Activated effector memory CD4-positive, alpha-beta T cell treated with anti-CD3 and anti-CD28 coated beads, Interleukin-2, amount 50 U/mL, for 16 hours (primary cell): Measurements from ENCODE around the gene ZEB2.

ENCODE experiments used
- DNase-seq: peaks from one replicate; pipeline ENCODE4 v3.0.0-alpha.2; 2020

The ZEB2 gene

DNA sequence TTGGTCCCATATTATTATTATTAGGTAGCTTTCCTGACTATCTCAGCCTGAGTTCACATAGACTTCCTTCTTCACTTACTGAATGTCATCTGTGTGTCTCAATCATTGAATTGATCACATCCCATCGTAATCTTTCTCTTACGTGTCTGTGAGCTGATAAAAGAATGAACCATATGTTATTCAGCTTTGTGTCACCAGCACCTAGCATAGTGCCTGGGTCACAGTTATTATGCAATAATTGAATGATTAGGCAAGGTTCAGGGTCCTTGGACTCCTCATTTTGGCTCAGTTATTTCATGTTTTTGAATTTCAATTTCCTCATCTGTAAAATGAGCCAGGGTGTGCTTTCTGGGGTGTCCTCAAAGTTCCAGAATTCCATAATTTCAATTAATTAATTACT, 107.2 kb downstream of the ZEB2 start:
- no peak for DNase-seq

DNA sequence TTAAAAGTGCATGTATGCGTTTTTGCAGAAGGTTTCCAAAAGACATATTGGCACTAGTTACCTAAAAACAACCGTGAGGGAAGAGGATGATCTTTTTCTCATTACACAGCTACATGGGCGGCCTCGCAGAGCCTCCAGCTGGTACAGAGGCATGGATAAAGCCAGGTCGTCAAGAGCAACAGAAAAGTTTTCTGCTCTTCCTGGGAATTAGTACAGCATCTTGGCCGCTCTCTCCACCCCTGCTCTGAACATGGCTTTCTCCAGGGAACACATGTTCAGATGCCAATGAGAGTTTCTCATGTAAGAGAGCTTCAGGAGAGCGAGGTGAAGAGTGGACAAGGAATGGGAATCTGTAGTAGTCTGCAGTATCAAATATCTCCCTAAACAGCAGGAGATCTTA, 108.4 kb downstream of the ZEB2 start:
- no peak for DNase-seq

DNA sequence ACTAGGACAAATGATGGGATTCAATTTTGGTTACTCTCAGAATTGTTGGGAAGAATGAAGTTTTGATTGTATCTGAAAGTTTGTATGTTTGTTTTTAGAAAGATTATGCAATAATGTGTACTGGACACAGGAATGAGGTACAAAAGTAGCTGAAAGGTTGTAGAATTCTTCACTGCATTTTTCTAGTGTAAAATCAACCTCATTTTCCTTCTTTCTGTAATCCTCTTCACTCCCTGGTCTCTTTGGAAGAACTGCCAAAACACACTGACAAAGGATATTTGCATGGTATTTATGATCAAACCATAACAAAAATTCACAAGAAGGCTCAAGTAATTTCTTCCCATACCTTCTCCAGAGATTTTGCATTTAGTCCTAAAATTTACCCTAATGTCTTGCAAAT, 110.7 kb downstream of the ZEB2 start:
- no peak for DNase-seq

DNA sequence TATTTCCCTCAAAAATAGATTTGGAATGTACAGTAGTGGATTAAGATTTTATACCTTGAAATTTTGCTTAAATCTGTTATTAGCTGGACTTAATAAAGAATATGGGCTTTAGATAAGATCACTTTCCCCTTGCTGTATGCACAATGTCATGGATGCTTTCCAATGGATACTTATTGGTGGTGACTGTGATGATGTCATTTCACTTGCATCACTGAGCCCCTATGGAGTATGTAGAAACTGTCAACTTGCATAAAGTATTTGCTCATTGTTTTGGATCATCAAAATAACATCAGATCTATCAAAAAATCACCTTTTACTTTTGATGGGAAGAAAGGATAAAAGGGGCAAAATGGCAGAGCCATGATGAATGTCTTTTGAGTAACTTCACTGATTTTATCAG, 112.7 kb downstream of the ZEB2 start:
- DNase-seq = no peak

DNA sequence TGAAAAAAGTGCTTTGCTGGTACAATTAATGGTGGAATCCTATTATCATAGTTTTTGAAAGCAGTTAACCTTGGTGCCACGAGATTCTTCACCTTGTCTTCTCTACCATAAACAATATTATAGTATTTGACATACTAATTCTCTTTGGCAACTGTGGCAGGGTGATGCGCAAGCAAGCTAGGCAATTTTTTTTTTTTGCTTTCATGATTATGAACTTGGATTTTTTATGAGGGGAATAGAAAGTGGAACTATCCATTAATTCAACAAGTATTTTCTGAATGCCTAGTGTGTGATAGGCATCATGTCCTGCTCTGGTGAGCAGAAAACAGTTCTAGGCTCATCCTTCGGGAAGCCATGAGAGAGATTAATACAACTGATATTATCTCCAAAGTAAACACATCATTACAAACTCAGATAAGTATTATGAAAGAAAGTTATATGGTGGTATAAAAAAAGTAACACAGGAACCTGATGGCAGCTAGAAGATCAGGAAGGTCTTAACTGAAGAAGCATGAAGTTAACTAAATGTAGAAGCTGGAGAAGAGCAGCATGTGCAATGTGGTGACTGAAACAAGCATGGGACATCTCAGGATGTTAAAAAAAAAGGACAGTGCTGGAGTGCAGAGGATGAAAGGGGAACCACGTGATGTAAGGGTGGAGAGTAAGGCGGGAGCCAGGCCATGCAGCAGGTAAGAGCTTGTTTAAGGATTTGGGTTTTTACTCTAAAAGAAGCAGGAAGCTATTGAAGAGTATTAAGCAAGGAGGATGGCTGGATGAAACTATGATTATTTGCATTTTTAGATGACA, 113.7 kb downstream of the ZEB2 start:
- DNase-seq = no peak

DNA sequence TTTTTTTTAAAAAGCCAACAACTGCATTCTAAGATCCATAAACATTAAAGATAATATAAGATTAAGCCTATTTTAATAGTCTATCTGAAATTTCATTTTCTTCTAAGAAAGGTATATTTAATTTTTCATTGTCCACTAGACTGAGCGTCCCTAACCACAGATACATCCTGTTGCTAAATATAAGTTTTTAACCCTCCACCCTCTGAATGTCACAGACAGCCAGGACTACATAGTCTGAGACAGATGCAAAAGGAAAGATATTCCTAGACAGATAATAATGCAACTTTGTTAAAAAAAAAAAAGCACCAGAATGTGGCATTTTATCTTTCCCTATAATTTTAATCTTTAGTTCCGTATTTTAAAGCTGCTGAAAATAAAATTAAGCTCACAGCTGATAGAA, 114.6 kb downstream of the ZEB2 start:
- DNase-seq = no peak

DNA sequence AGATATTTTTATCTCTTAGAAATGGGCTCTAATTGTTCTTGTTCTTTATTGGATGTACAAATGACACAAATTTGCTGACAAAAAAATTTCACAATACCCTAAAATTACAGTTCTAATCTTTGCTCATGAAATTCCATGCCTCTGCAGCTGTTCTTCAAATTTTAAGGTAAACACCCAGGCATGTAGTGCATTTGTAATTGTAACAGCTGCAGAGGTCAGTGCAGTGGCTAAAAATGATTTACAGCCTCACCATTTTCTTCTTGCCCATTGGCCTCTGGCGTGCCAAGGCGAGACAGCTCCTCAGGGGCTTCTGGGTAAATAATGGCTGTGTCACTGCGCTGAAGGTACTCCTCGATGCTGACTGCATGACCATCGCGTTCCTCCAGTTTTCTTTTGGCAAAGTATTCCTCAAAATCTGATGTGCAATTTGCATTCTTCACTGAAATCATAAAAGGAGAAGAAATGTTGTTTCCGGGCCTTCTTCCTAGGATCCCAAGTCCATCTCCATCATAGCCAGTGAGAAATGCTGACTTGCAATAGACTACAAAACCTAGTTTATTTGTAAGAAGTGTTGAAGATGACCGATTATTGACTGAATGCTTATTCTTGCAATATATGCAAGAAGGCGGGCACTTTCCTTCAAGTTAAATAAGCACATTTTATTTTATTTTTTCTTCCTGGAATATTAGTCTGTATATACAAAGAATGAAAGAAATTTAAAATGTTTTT, 115.2 kb downstream of the ZEB2 start:
- no peak for DNase-seq

DNA sequence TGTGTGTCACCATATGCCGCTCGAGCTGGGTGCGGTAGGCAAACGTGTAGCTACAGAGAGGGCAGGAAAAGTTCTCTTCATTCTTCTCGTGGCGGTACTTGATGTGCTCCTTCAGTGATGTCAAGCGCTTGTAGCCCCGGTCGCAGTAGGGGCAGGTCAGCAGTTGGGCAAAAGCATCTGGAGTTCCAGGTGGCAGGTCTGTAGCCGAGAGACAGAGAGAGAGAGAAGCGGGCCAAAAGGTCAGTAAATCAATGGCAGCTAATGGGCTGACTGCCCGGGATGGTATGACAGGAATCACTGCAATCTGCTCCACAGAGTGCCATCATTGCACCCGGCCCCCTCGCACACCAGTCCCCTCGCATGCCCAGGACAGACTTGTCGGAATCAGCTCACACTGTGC, 116.0 kb downstream of the ZEB2 start:
- no peak for DNase-seq

DNA sequence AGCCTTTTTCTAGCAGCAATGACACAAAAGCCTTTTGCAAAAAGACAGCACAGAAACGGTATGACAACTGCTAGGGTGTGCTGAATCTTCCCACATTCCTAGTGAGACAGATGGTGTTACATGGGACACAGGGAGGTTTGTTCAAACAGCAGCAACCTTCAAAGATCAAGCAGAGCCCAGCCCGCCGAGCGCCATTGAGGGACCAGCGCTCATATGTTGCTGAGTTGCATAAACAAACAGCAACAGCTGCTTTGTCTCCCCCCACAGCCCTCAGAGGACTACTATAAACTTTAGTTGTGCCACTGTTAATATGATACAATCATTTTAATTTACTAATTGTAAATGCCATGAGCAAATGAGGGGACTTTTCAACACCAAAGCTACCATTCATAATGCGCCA, 117.7 kb downstream of the ZEB2 start:
- DNase-seq = no peak

DNA sequence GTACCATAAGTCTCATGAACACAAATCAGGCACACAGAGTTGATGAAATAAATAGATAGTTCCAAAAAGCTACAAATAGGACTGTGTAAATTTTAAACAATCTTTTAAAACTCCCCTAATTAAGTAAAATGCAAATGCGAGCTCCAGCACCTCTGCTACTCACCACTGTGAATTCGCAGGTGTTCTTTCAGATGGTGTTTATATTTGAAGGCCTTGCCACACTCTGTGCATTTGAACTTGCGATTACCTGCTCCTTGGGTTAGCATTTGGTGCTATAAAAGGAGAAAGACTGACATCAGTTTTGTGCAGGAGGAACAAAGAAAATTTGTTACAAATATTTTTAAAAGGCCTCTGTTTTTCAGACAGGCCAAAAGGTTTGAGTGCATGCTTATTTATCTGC, 118.9 kb downstream of the ZEB2 start:
- DNase-seq = no peak

DNA sequence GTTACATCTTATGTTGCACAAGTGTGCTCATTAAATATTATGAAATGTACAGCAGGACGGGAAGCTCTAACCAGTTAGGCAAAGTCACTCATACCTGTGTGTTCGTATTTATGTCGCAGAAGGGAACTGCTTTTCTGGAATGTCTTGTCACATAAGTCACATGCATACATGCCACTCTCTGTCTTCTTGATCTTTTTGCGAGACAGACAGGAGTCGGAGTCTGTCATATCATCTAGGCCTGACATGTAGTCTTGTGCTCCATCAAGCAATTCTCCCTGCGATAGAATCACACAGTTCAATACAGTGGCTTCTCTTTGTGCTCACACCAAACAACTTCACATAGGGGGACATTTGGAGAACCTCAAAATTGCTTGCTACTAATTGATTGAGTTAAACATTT, 123.6 kb downstream of the ZEB2 start:
- no peak for DNase-seq

DNA sequence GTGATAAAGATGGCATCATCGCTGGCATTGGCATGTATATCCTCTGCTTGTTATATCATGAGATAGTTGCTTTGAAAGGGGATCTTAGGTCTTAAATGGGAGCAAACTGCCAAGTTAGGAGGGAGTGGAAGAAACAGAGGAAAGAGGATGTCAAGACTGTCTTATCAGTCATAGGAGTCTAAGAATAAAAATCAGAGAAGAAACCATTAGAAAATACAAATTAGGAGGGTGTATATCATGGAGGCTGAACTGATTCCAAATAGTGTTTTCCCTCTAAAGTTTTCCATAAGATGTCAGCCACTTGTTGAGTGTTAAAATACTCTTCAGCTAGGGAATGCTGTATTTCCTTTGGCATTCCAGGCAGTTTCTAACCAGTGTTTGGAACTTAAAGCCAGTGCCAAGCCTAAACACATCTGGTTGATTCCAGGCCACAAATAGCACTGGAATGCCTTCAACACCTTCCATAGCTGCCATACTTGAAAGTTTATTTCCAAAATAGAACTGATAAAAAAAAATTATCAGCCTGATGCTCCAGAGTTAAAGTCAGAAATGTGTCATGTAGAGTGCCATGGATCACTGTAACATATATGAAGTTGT, 129.4 kb downstream of the ZEB2 start:
- no peak for DNase-seq

DNA sequence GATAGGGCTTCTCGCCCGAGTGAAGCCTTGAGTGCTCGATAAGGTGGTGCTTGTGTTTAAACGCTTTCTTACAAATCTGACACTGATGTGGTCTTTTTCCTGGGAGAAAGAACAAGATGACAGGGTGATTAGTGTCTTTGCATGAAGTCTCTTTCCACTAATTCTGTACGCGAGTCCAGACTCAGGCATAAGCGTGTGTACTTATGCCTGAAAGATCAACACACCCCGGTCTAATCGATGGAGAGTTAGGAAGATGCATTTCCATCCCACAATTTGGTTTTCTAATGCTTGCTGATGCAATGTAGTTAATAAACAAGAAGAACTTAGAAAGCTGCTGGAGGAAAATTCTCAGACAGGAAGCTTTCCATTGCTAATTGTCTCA, 130.0 kb downstream of the ZEB2 start:
- no peak for DNase-seq

DNA sequence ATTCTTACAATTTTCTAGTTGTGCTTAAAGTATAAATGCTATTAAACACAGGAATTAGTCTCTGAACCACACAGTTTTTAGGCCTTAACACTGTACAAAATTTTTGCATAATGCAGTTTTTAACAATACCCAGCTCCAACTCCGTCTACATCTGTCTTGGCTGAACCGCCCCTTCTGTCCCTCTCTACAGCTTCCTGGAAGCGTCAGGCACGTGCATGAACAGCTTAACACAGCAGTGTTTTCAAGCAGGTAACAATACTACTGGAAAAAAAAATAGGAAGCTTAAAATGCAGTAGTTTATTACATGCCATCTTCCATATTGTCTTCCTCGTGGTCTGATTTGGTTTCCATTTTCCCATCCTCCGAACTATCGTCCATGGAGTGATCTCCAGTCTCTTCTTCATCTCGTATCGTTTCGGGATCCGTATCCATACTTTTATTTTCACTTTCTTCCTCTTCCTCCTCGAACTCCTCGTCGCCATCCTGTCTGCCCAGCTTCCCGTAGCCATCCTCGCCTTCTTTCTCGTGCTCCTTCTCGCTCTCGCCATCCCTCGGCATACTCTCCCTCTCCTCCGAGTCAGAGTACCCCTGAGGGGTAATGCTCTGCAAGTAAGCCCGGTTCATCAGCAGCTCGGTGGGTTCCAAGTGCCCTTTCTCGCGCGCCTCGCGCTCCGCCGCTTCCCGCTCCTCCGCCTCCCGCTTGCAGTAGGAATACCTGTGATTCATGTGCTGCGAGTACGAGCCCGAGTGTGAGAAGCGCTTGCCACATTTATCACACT, 130.6 kb downstream of the ZEB2 start:
- DNase-seq = no peak

DNA sequence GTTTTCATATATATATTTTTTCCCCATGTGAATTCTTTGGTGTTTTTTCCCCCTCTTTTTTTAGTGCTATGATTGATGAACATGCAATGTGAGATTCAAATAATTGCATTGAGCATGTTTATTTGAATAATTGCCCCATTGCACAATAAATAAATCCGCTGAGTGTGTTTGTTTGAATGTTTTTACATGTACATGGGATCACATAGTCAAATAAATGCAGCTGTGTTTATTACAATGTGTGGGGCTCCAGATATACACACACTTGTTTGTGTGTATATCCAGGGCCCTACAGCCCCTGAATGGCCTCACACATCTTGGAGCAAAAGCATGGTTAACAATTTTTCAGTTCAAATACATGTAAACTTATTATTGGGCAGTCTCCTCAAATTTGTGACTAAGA, 134.5 kb downstream of the ZEB2 start:
- DNase-seq = no peak

DNA sequence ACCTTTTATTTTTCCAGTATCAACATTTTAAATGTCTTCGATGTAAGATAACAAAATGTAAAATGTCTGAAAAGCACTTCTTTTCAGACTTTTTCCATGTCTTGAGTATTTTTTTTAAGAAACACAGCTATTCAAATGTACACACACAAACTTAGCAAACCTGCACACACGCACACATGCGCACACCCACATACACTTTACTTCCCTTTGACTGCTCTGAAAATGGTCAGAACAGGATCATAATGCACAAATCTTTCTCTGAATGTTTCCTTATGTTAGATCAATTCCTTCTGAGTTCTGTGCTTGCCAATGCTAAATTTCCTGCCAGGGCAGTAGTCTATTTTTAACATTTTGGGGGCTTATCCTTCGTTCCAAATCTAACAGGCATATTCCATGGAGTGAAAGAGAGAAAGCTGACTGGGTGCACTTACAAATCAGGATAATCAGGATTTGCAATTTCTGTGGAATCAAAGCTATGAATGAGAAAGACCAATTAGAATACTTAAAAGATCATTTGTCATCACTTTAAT, 136.3 kb downstream of the ZEB2 start:
- DNase-seq = no peak

DNA sequence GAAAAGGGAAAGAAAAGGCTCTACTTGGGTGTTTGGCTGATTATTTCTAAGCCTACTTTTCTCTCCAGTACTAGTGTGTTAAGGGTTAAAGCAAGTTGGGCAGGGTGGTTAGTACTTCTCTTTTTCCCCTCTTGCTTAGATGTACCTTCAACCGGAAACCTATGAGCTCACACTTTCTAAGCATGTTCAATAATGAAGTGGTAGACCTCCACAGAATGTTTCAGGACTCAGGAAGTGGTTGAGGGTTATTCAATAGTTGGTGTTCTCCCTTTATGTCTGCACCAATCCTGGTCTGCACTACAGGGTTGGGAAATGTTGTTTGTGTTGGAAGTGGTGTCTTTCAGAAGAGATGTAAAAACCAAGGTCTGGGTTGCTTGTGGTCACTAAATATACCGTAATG, 137.1 kb downstream of the ZEB2 start:
- no peak for DNase-seq

DNA sequence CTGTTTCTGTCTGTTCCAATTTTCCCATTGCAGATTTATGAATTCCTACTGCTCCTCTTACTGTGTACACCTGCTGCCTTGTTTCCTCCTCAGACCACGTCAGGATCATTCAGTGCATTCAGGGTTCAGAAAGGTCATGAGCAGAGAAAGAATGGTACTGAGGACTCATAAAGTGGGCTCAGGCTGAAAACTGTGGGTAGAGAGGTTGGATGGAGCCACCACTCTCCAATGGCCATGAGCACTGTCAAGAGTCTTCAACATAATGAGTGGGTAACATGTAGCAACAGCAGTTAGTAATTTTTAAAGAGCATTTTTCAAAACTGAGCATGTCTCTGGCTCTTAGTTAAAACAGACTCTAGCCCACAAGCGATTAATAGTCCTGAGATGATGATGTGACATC, 138.2 kb downstream of the ZEB2 start:
- DNase-seq = no peak

DNA sequence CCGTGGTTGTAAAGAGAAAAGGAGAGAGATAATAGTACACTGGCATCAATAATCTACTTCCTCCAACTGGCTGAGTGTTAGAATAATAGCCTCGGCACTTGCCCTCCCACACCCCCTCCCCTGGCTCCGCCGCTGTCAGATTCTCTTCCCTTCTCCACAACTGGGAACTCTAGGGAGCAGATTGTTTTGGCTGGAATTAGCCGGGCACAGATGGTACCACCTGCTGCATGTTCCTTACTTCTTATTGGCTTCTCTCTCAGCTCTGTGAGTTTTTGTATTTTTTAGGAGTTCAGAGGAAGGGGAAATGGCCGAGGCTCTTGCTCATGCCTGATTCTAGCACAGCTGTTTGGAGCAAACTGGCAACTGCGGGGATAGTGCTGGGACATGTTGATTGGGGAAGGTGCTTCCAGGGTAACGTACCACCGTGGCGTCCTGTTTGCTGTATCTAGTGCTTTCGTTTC, 140.0 kb downstream of the ZEB2 start:
- no peak for DNase-seq

DNA sequence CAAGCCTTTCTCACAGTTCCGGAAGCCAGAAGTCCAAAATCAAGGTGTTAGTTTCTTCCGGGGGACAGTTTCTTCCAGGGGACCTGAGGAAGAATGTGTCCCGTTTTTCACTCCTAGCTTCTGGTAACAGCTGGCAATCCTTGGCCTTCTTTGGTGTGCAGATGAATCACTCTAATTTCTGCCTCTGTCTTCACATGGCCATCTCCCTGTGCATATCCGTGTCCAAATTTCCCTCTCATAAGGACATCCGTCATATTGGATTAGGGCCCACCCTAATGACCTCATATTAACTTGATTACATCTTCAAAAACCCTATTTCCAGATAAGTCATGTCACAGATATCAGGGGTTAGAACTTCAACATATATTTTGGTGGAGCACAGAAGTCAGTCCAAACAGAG, 141.4 kb downstream of the ZEB2 start:
- DNase-seq = no peak

DNA sequence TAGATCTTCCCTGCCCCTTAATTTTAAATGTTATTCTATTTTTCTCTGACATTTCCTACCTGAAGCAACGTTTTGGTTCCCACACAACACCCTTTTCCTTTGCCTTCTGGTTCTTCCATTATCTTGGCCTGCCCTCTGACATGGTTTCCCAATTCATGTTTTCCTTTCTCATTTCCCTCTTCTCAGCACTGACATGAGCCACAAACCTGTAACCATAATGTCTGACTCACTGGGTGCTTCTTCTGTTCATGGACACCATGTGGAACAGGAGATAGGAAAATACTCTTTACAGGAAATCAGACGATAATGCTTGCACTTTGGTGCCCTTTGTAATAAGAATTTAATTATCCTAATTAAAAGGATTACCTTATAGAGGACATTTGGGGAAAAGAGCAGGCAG, 142.0 kb downstream of the ZEB2 start:
- no peak for DNase-seq

DNA sequence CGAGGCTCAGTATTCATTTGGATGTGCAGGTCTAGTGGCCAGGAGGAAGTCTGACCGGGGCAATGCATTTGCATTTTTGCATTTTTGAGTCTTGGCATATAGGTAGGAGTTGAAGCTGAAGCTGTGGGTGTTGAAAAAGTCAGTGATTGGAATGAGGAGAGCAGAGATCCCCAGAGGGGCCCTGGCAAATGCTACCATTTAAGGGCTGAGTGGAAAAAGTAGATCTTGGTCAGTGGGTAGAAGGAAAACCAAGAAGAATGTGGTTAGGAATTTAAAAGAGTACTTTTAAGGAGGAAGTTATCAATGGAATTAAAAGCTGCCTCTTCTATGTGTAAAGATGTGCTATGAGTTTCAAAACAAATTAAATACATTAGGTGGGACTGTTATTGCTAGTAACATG, 143.0 kb downstream of the ZEB2 start:
- no peak for DNase-seq

DNA sequence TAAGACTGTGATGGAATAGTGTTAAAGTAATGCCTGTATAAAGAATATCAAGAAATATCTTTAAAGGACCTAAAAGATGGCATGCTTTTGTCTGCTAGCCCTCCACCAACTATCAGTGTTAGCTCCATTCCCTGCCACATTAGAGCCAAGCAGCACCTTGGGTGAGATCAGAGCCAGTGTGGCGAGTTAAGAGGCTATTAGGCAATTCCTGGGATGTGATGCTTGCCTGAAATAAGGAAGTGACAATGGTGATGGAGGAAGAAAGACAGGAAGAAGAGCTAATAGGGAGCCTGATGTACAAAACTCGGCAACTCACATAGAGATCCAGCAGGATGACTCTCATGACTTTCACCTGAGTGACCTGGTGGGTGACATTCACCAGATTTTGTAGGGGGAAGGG, 143.5 kb downstream of the ZEB2 start:
- no peak for DNase-seq
